ENCODE data around the gene GRB2.
"Not testable (repeated sequence)": the region's sequence is repeated elsewhere in the genome, so short reads cannot be mapped to it uniquely, and the experiment has no call there.

GRB2 gene

DNA sequence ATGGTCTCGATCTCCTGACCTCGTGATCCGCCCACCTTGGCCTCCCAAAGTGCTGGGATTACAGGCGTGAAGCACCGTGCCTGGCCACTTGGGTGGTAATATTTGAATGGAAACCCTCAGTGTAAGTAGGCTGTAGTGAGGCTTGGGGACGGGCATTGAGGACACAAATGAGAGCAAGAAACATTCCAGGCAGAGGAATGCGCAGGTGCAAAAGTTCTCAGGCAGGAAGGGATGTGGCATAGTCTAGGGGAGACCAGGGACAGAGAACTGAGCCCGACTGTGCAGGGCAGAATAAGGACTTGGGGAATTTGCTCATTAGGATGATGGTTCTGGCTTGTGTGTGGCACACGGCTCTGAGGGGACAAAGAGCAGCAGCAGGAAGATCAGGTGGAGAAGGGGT, 54.8 kb downstream of the GRB2 start:
- no peak for DNase-seq (ENCODE audit: low read depth)

GRCh38 chr17:75350029-75350428, 55.4 kb downstream of the GRB2 start:
- DNase-seq (ENCODE audit: low read depth), result no peak

- no peak for DNase-seq (ENCODE audit: low read depth)
Observed at GRCh38 chr17:75349589-75349988, 55.9 kb downstream of the GRB2 start.

GRCh38 chr17:75348386-75349012, 57.0 kb downstream of the GRB2 start:
- DNase-seq (ENCODE audit: low read depth), result no peak

GRCh38 chr17:75346906-75347305, 58.6 kb downstream of the GRB2 start:
- no peak for DNase-seq (ENCODE audit: low read depth)

- DNase-seq (ENCODE audit: low read depth), result not testable (repeated sequence)
Observed at GRCh38 chr17:75346368-75346767, 59.1 kb downstream of the GRB2 start.

DNA sequence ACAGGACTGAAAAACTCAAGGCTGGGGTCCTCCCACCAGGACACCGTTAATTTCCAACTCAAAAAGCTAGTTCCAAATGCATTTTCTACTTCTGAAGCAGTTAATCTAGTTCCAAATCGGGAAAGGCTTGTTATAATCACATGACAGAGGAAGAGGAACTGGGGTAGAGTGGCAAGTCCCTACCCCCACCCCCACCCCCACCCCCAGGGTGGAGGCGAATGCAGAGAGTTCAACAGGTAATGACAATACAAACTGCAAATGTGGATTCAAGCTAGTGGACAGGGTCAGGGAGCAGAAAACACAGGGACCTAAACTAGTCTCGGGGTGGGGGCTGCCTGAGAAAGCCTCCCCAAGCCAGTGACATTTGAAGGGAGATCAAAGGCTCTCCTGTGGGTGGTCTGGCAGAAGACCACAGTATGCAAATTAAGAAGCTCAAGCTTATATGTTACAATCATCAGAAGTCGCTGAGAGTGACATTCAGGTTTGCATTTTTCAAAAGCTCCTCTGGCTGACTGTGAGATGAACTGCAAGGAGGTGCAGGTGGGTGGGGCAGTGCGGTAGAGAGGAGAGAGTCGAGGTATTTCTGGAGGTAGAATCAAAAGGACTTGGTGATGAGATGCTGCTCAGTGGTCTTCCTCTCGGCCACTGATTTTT, 59.8 kb downstream of the GRB2 start:
- DNase-seq (ENCODE audit: low read depth), result no peak

DNA sequence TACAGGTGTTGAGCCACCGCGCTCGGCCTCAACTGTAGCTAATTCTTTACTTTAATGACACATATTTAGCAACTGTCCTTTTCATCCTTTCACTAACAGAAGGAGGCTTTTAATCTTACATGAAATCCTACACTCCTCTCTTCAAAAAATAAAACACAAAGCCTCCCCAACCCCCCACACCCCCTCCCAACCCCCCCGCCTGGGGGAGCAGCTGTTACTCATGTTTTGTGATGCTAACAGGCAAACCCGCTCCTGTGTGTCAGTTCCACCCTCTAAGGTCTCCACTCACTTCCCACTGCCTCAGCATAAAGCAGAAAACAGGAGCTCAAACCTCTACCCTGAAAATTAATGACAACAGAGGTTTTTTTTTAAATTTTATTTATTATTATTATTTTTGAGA, 60.8 kb downstream of the GRB2 start:
- DNase-seq (ENCODE audit: low read depth), result no peak

DNA sequence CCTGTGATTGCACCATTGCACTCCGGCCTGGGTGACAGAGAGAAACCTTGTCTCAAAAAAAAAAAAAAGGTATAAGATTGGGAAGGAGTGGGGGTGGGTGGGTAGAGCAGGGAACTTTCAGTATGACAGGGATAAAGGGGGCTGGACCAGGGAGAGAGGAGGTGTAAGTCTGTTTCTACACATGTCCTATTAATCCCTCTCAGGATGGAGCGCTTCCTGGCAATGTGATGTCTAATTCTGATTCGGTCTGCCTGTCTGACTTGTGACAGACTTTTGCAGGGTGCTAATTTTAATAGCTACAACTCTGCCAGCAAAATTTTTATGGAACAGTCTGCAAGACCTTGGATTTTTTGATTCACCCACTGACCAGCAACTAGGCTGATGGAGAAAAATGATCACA, 62.5 kb downstream of the GRB2 start:
- no peak for DNase-seq (ENCODE audit: low read depth)

- DNase-seq (ENCODE audit: low read depth), result no peak
Observed at GRCh38 chr17:75341784-75342486, 63.5 kb downstream of the GRB2 start.

DNA sequence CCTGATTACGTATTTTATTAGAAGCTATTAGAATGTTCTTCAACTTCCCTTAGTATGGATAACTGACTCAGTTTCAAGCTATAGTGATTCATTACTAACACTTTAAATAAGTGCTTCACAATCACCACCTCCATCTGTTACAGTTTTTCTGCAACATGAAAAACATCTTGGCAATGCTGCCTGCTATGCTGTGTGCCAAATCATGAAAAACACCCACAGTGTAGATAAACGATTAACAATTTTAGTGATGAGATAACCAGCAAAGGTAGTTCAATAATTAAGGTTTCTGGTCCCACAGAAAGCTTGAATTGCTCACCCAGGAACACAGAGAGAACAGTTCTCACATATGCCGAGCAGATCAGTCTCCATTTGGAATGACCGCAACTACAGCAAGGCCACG, 64.8 kb downstream of the GRB2 start:
- no peak for DNase-seq (ENCODE audit: low read depth)

DNA sequence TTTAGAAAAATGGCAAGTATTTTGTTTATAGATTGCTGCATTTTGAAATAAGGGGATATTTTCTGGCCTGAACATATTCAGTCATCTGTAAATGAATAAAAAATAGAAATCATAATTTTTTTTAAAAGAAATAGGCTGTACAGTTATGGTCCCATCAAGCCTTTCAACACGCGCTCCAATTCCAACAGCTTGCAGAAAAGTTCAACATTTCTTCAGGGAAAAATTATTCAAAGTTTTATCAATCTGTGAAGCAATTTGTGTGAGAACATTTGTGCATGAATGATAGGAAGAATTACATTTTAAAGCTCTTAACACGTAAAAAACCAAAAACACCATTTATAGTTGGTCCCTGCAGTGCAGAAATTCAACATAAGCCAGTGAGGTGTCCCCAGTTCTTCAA, 65.5 kb downstream of the GRB2 start:
- DNase-seq (ENCODE audit: low read depth), result no peak

DNA sequence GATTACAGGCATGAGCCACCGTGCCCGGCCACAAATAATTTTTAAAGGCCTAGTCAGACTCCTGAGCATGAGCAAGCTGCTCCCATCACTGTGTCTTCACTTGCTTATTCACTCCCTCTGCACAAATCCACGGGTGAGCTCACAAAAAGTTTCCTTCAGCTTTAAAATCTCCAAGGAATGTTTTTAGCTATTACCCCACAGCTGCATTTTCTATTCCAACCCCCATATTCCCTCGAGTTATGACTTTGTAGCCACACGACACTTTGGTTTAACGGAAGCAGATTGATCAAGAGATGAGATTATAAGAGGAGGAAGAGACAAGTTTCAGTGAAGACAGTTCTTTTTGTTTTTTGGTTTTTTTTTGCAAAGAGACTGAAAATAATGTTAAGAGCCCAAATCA, 67.1 kb downstream of the GRB2 start:
- DNase-seq (ENCODE audit: low read depth), result no peak

DNA sequence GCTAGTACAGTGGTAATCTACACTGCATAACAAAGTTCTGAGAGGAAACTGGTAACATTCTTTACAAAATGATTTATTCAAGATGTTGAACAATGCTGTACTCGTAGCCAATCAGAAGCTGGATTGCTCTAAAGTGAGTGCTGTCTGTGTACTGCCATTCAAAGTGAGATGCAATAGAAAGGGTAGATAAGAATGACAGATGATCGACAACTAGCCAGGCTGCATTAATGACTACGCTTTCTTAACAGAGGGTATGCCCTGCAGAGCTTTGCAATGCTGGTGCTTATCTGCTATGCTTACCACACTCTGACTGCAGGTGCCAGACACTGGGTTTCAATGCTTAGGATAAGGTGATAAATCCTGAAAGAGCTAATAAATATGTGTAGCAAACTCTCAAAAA, 70.2 kb downstream of the GRB2 start:
- no peak for DNase-seq (ENCODE audit: low read depth)

GRCh38 chr17:75334723-75335122, 70.8 kb downstream of the GRB2 start:
- no peak for DNase-seq (ENCODE audit: low read depth)

- DNase-seq (ENCODE audit: low read depth), result no peak
Observed at GRCh38 chr17:75331671-75332070, 73.8 kb downstream of the GRB2 start.

GRCh38 chr17:75327757-75328156, 77.7 kb downstream of the GRB2 start:
- no peak for DNase-seq (ENCODE audit: low read depth)

DNA sequence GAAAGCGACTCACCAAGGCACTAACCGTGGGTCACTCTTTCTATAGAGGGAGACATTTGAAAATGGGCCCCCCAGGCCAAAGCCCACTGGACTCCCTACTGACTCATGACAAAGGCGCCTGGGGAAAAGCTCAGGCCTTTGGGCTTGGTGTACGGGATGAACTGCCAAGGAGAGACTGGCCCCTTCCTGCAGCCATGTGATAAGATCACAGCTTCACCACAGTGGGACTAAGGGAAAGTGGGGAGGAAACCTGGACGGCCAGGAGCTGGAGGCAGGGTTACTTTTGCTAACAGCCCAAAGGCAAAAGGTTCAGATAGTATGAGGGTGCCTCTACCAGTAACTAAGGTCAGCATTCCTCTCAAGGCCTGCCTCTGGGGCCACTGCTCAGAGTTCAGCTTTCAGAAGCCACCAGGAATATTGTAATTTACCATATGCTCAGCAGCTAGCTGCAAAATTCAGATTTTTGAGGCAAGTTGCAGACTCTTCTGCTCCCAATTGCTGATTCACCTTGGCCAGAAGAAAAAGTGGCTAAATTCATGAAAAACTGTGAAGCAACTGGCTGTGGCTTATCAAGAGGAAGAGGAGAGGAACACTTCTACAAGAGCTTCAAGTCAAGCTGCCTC, 79.1 kb downstream of the GRB2 start:
- DNase-seq (ENCODE audit: low read depth), result no peak

DNA sequence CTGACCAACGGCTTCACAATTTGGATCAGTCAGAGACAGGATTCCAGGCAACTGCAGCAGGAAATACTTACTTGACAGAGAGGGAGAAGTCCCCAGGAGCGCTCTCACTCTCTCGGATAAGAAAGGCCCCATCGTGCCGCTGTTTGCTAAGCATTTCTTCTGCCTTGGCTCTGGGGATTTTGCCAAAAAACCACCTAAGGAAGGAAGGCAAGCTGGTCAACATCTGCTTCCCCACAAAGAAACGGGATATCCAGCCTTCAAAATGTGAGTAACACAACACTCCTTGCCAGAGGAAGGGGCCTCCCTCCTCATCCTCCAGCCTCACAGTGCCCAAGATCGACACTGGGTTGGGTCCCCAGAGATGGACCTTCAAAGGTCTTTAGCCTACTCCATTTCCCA, 79.7 kb downstream of the GRB2 start:
- no peak for DNase-seq (ENCODE audit: low read depth)

DNA sequence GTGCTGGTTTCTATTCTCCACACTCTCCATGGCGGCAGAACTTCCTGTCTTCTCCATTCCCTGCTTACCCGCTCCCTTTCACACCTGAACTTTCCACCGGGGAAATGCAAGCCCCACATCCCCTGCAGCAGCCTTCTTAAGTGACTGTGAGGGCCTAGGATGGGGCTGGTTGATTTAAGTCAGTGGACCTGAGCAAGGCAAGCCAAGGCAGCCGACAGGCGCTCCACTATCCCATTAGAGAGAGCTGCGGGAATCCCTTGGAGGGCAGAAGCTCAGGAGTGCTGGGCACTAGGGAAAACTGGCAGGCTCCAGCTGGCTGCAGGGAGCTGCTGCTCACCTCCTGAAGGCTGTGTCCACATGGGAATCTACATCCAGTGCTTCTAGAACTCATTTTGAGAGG, 80.1 kb downstream of the GRB2 start:
- no peak for DNase-seq (ENCODE audit: low read depth)

- no peak for DNase-seq (ENCODE audit: low read depth)
Observed at GRCh38 chr17:75321506-75321905, 84.0 kb downstream of the GRB2 start.

- no peak for DNase-seq (ENCODE audit: low read depth)
Observed at GRCh38 chr17:75319904-75320691, 85.4 kb downstream of the GRB2 start.
